Sigmoid colon (tissue), 4 donors: ENCODE results near the gene RDH14.

Experiments used
- CTCF ChIP-seq, 4 experiments: fragments of 450-650 bp in 3 of 4; fragments of 200-600 bp in 1 of 4; IDR thresholded peaks; one replicate each; pipeline ENCODE4 v1.5.1; 2016 to 2019; ENCODE audit warnings: antibody characterized with exemption in 4 of 4, mild to moderate bottlenecking in 3 of 4, moderate library complexity in 2 of 4
- POLR2AphosphoS5 ChIP-seq, 4 donors: sonication (generic); formaldehyde crosslinking; IDR thresholded peaks; one replicate each; pipeline ENCODE4 v1.6.1; 2017; ENCODE audit warnings: antibody characterized with exemption in 4 of 4

GRCh38 chr2:18583905-18584607 is 23.6 kb upstream of the RDH14 start:
- TF ChIP-seq CTCF (IDR thresholded peaks at IDR 0.05) (no peak), POLR2AphosphoS5 (IDR thresholded peaks at IDR 0.05) (no peak)
